Spleen (tissue), 7 donors: ENCODE measurements around the gene TMEM14A.

Source experiments
- CTCF ChIP-seq, 11 experiments: fragments of 200-600 bp in 7 of 11; fragments of 450-650 bp in 4 of 11; sonication (generic) in 4 of 11; IDR thresholded peaks in 8 of 11; conservative IDR thresholded peaks in 3 of 11; 1 replicate in 7 of 11; 2 replicates in 4 of 11; pipeline versions ENCODE4 v1.4.0 to v1.8.0; 2016 to 2021; ENCODE audit warnings: antibody characterized with exemption in 11 of 11, inconsistent platforms in 4 of 11, mild to moderate bottlenecking in 1 of 11
- POLR2AphosphoS5 ChIP-seq, 3 donors: sonication (generic); formaldehyde crosslinking; IDR thresholded peaks; one replicate each; pipeline ENCODE4 v1.5.1; 2017; ENCODE audit warnings: antibody characterized with exemption in 3 of 3
- donor health status: DM: no; HTN: no; CAD: no; lungs with moderate emphysema.
- donor health status: DM: no; HTN: no; CAD: no.
- donor health status: DM: no; HTN: no; CAD: no.

GRCh38 chr6:52726193-52726542 lies 55.3 kb downstream of the TMEM14A start:
- TF ChIP-seq CTCF (IDR thresholded peaks at IDR 0.05 in 8 of 11, conservative IDR thresholded peaks at IDR 0.05 in 3 of 11) (no peak), POLR2AphosphoS5 (IDR thresholded peaks at IDR 0.05) (no peak)
